ENCODE data around the gene CTNNAL1.
"Not testable (repeated sequence)": the region's sequence is repeated elsewhere in the genome, so short reads cannot be mapped to it uniquely, and the experiment has no call there.

CTNNAL1 gene

GRCh38 chr9:108924466-108924865 is 88.8 kb downstream of the CTNNAL1 start:
- no peak for DNase-seq

- no peak for DNase-seq
Measured at GRCh38 chr9:108921200-108921599, 92.1 kb downstream of the CTNNAL1 start.

- DNase-seq, result not testable (repeated sequence)
Measured at GRCh38 chr9:108920401-108920800, 92.9 kb downstream of the CTNNAL1 start.

- DNase-seq, result no peak
Measured at GRCh38 chr9:108919517-108919916, 93.8 kb downstream of the CTNNAL1 start.

- DNase-seq, result no peak
Measured at GRCh38 chr9:108913391-108913790, 99.9 kb downstream of the CTNNAL1 start.

GRCh38 chr9:108911820-108912219 is 101.5 kb downstream of the CTNNAL1 start:
- no peak for DNase-seq

GRCh38 chr9:108910914-108911313 is 102.4 kb downstream of the CTNNAL1 start:
- no peak for DNase-seq

GRCh38 chr9:108910402-108910801 is 102.9 kb downstream of the CTNNAL1 start:
- no peak for DNase-seq

GRCh38 chr9:108905494-108905893 is 107.8 kb downstream of the CTNNAL1 start:
- no peak for DNase-seq

- DNase-seq, result no peak
Measured at GRCh38 chr9:108904161-108904560, 109.1 kb downstream of the CTNNAL1 start.

GRCh38 chr9:108903420-108904103 is 109.7 kb downstream of the CTNNAL1 start:
- no peak for DNase-seq

- DNase-seq, result no peak
Measured at GRCh38 chr9:108900176-108900575, 113.1 kb downstream of the CTNNAL1 start.

GRCh38 chr9:108899023-108899695 is 114.1 kb downstream of the CTNNAL1 start:
- DNase-seq, result not testable (repeated sequence)

GRCh38 chr9:108897324-108898096 is 115.8 kb downstream of the CTNNAL1 start:
- DNase-seq, result no peak

GRCh38 chr9:108894225-108894997 is 118.9 kb downstream of the CTNNAL1 start:
- DNase-seq, result no peak

All from 8988T (cell line).